ENCODE results near the gene IGSF9. TPM values are rescaled to one million over a fixed set of nuclear protein-coding genes. Genes with fewer than 3 reads are reported as not detected.

Gene IGSF9
- total RNA-seq, 2 donors from 2014 or later = 7.5 to 9.2 TPM

GRCh38 chr1:159889202-159889601 lies 56.2 kb downstream of the IGSF9 start:
- Histone ChIP-seq H3K9ac (ENCODE audit: extremely low read depth, low read length, poor library complexity, severe bottlenecking) (no peak overlapping the region), H3K9me3 (ENCODE audit: control insufficient read depth, low read length) (no peaks in the 10 kb centered on the region), H3K27me3 (ENCODE audit: control insufficient read depth, insufficient read depth, low read length, poor library complexity, severe bottlenecking) (peaks cover 6% of the 10 kb centered on the region), H3K27ac (ENCODE audit: low read depth, low read length) (no peak overlapping the region), H3K4me1 (ENCODE audit: control insufficient read depth, insufficient read depth, low read length) (peaks cover 5% of the 10 kb centered on the region), H3K36me3 (ENCODE audit: control insufficient read depth, insufficient read depth, low read length) (no peaks in the 10 kb centered on the region), H3K4me3 (ENCODE audit: low read length) (no peak overlapping the region)
- Mint-ChIP-seq H3K4me1 (peaks cover 21% of the 10 kb centered on the region), H3K27me3 (ENCODE audit: insufficient read depth) (peaks cover 3% of the 10 kb centered on the region), H3K27ac (no peak overlapping the region), H3K4me3 (no peak overlapping the region), H3K36me3 (ENCODE audit: low read depth) (no peaks in the 10 kb centered on the region), H3K9me3 (no peaks in the 10 kb centered on the region)
- TF ChIP-seq, protein P1, sequence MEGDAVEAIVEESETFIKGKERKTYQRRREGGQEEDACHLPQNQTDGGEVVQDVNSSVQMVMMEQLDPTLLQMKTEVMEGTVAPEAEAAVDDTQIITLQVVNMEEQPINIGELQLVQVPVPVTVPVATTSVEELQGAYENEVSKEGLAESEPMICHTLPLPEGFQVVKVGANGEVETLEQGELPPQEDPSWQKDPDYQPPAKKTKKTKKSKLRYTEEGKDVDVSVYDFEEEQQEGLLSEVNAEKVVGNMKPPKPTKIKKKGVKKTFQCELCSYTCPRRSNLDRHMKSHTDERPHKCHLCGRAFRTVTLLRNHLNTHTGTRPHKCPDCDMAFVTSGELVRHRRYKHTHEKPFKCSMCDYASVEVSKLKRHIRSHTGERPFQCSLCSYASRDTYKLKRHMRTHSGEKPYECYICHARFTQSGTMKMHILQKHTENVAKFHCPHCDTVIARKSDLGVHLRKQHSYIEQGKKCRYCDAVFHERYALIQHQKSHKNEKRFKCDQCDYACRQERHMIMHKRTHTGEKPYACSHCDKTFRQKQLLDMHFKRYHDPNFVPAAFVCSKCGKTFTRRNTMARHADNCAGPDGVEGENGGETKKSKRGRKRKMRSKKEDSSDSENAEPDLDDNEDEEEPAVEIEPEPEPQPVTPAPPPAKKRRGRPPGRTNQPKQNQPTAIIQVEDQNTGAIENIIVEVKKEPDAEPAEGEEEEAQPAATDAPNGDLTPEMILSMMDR (conservative IDR thresholded peaks at IDR 0.05) = no peak
- WGBS, 2 experiments (ENCODE audit: insufficient coverage in 1 of 2, insufficient read length in 1 of 2) = 92 to 94% methylated on average over 2 of the region's 4 CpGs
- DNase-seq = no peak

DNA sequence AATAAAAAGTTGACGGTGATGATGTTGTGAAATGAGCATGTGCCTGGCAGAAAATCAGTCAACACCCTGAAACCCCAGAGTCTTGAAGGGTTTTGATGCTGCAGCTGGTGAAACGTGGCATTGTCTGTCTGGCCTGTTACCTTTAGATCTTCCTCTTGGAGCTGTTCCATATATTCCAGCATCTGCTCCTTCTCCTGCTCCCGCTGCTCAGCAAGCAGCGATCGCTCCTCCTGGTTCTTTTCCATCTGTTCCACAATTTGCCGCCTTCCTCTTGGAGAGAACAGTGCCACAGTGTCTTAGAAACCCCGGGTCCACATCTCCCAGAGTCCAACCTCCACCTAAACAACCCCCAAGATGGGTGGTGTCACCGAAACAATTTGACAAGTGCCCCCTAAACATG lies 61.1 kb downstream of the IGSF9 start:
- WGBS, 2 experiments (ENCODE audit: insufficient coverage in 1 of 2, insufficient read length in 1 of 2) = 83 to 88% methylated on average over 8 of the region's 8 CpGs
- Mint-ChIP-seq H3K27ac (no peak overlapping the region), H3K4me3 (no peak overlapping the region), H3K36me3 (ENCODE audit: low read depth) (no peaks in the 10 kb centered on the region), H3K4me1 (no peaks in the 10 kb centered on the region), H3K27me3 (ENCODE audit: insufficient read depth) (no peaks in the 10 kb centered on the region), H3K9me3 (no peaks in the 10 kb centered on the region)
- Histone ChIP-seq H3K9me3 (ENCODE audit: control insufficient read depth, low read length) (no peaks in the 10 kb centered on the region), H3K27ac (ENCODE audit: low read depth, low read length) (no peak overlapping the region), H3K9ac (ENCODE audit: extremely low read depth, low read length, poor library complexity, severe bottlenecking) (no peak overlapping the region), H3K4me1 (ENCODE audit: control insufficient read depth, insufficient read depth, low read length) (no peaks in the 10 kb centered on the region), H3K27me3 (ENCODE audit: control insufficient read depth, insufficient read depth, low read length, poor library complexity, severe bottlenecking) (peaks cover 4% of the 10 kb centered on the region), H3K4me3 (ENCODE audit: low read length) (no peak overlapping the region), H3K36me3 (ENCODE audit: control insufficient read depth, insufficient read depth, low read length) (no peaks in the 10 kb centered on the region)
- DNase-seq = no peak
- TF ChIP-seq, protein P1 (conservative IDR thresholded peaks at IDR 0.05) = no peak

- TF ChIP-seq, protein P1 (conservative IDR thresholded peaks at IDR 0.05) = no peak
- H3K36me3 Mint-ChIP-seq (ENCODE audit: low read depth) = no peaks in the 10 kb centered on the region
- H3K27me3 Mint-ChIP-seq (ENCODE audit: insufficient read depth) = no peaks in the 10 kb centered on the region
- WGBS, 2 experiments (ENCODE audit: insufficient coverage in 1 of 2, insufficient read length in 1 of 2) = 90 to 98% methylated on average over 4 of the region's 4 CpGs
- peaks cover 4% of the 10 kb centered on the region for H3K27me3 ChIP-seq (ENCODE audit: control insufficient read depth, insufficient read depth, low read length, poor library complexity, severe bottlenecking)
- no peak overlapping the region for H3K4me3 ChIP-seq (ENCODE audit: low read length)
- H3K27ac ChIP-seq (ENCODE audit: low read depth, low read length) = no peak overlapping the region
- H3K4me1 ChIP-seq (ENCODE audit: control insufficient read depth, insufficient read depth, low read length) = no peaks in the 10 kb centered on the region
- H3K4me1 Mint-ChIP-seq = no peaks in the 10 kb centered on the region
- no peak overlapping the region for H3K9ac ChIP-seq (ENCODE audit: extremely low read depth, low read length, poor library complexity, severe bottlenecking)
- H3K27ac Mint-ChIP-seq = no peak overlapping the region
- H3K4me3 Mint-ChIP-seq = no peak overlapping the region
- no peak for DNase-seq
- H3K36me3 ChIP-seq (ENCODE audit: control insufficient read depth, insufficient read depth, low read length) = no peaks in the 10 kb centered on the region
- H3K9me3 ChIP-seq (ENCODE audit: control insufficient read depth, low read length) = no peaks in the 10 kb centered on the region
- no peaks in the 10 kb centered on the region for H3K9me3 Mint-ChIP-seq
Measured at GRCh38 chr1:159883134-159883533, 62.3 kb downstream of the IGSF9 start.
